Endothelial cell of umbilical vein (primary cell): ENCODE data around the gene TOMM6. TPM values are rescaled to one million over a fixed set of nuclear protein-coding genes. Genes with fewer than 3 reads are reported as not detected.

Experiments
- BruUV-seq: library from RNA; stranded (reverse); fragments of 400-500 nt; replicated peaks from 2 replicates; lab custom pipeline; 2021; lab: Mats Ljungman, UMichigan
- CTCF ChIA-PET: fragments of 300-600, 350-600 bp; sonication (Branson Sonifier 250); formaldehyde crosslinking; loops from one replicate; lab custom pipeline; 2021; ENCODE audit warnings: antibody characterized with exemption, inconsistent platforms; lab: Charles Lee
- POLR2A ChIA-PET: fragments of 300-600, 350-600 bp; sonication (Branson Sonifier 250); formaldehyde crosslinking; loops from one replicate; lab custom pipeline; 2021; ENCODE audit warnings: antibody characterized with exemption, inconsistent platforms; lab: Charles Lee
- DNase-seq: peaks from one replicate; pipeline ENCODE4 v3.0.0-alpha.2; 2011; ENCODE audit warnings: low read depth, low spot score
- FAIRE-seq: peaks from 2 replicates; lab custom pipeline; 2011; peaks lifted over from hg19 to GRCh38; lab: Jason Lieb, UNC
- H2AFZ ChIP-seq: 2 replicates; pipeline ENCODE4 v1.6.0; 2012; ENCODE audit warnings: low read depth, low read length, control low read depth, inconsistent platforms
- H3K27ac ChIP-seq: 2 replicates; pipeline ENCODE4 v1.5.1; 2011; ENCODE audit warnings: low read depth, mild to moderate bottlenecking, control low read depth, low read length, moderate library complexity; ENCODE audit not compliant: insufficient read depth
- H3K27me3 ChIP-seq, 2 experiments: 2 replicates each; pipeline versions ENCODE4 v1.6.0 to v1.6.1; 2011; ENCODE audit warnings: low read length in 2 of 2, mixed read lengths in 1 of 2; ENCODE audit not compliant: control insufficient read depth in 2 of 2, insufficient read depth in 2 of 2
- H3K36me3 ChIP-seq, 2 experiments: 2 replicates in 1 of 2; 3 replicates in 1 of 2; pipeline ENCODE4 v1.5.1; 2011; ENCODE audit warnings: low read length in 2 of 2, mild to moderate bottlenecking in 1 of 2, moderate library complexity in 1 of 2; ENCODE audit not compliant: control insufficient read depth in 2 of 2, insufficient read depth in 2 of 2; ENCODE audit errors: extremely low read depth in 1 of 2
- H3K4me1 ChIP-seq: 3 replicates; pipeline ENCODE4 v1.5.1; 2011; ENCODE audit warnings: mild to moderate bottlenecking, low read length; ENCODE audit not compliant: control insufficient read depth, insufficient read depth; ENCODE audit errors: extremely low read depth
- H3K4me2 ChIP-seq: 2 replicates; pipeline ENCODE4 v1.6.1; 2011; ENCODE audit warnings: low read length, control low read depth, mixed read lengths; ENCODE audit not compliant: insufficient read depth
- H3K4me3 ChIP-seq, 3 experiments: fragments of 200-600 bp in 1 of 3; sonication (generic), shearing (Covaris generic) in 1 of 3; replicated peaks in 1 of 3; 2 replicates each; pipeline ENCODE4 v1.5.1; 2011 to 2016; ENCODE audit warnings: control low read depth in 3 of 3, low read length in 3 of 3, mild to moderate bottlenecking in 2 of 3, inconsistent platforms in 1 of 3, low read depth in 1 of 3, moderate library complexity in 1 of 3; ENCODE audit not compliant: insufficient read depth in 1 of 3
- H3K79me2 ChIP-seq: 2 replicates; pipeline ENCODE4 v1.6.0; 2012; ENCODE audit warnings: low read length, inconsistent platforms; ENCODE audit not compliant: control insufficient read depth, insufficient read depth
- H3K9ac ChIP-seq: replicated peaks from 2 replicates; pipeline ENCODE3; 2011; ENCODE audit warnings: low read length, control low read depth; ENCODE audit not compliant: insufficient read depth; ENCODE audit errors: extremely low read depth
- H3K9me1 ChIP-seq: replicated peaks from 3 replicates; pipeline ENCODE4 v1.6.0; 2011; ENCODE audit warnings: mild to moderate bottlenecking, low read length; ENCODE audit not compliant: control insufficient read depth, insufficient read depth; ENCODE audit errors: extremely low read depth
- H3K9me3 ChIP-seq: replicated peaks from 2 replicates; pipeline ENCODE4 v1.5.1; 2012; ENCODE audit warnings: low read length, inconsistent platforms; ENCODE audit not compliant: control insufficient read depth, insufficient read depth
- H4K20me1 ChIP-seq: replicated peaks from 2 replicates; pipeline ENCODE3; 2011; ENCODE audit warnings: mild to moderate bottlenecking, low read length; ENCODE audit not compliant: control insufficient read depth, insufficient read depth; ENCODE audit errors: extremely low read depth
- EZH2 ChIP-seq: IDR thresholded peaks from 2 replicates; pipeline ENCODE4 v1.6.1; 2012; ENCODE audit warnings: borderline replicate concordance, low read depth, mild to moderate bottlenecking, moderate library complexity, low read length, inconsistent platforms; ENCODE audit not compliant: severe bottlenecking
- FOS ChIP-seq: IDR thresholded peaks from 2 replicates; pipeline ENCODE4 v1.6.1; 2011; ENCODE audit warnings: mild to moderate bottlenecking, low read length, moderate library complexity, borderline replicate concordance; ENCODE audit not compliant: insufficient read depth
- GATA2 ChIP-seq: IDR thresholded peaks from 2 replicates; pipeline ENCODE4 v1.7.0; 2011; ENCODE audit warnings: low read depth, mild to moderate bottlenecking, moderate library complexity, mixed read lengths, low read length; ENCODE audit not compliant: insufficient read length, insufficient read depth
- JUN ChIP-seq: IDR thresholded peaks from 2 replicates; pipeline ENCODE4 v1.6.1; 2011; ENCODE audit warnings: borderline replicate concordance, low read depth; ENCODE audit not compliant: insufficient read length, insufficient read depth
- MYC ChIP-seq: IDR thresholded peaks from one replicate; pipeline ENCODE4 v1.6.1; 2011; ENCODE audit warnings: mild to moderate bottlenecking, low read depth, low read length
- POLR2A ChIP-seq: IDR thresholded peaks from 2 replicates; pipeline ENCODE4 v1.6.1; 2012; ENCODE audit warnings: low read depth, mild to moderate bottlenecking, control low read depth, low read length
- POLR2AphosphoS5 ChIP-seq: IDR thresholded peaks from 2 replicates; pipeline ENCODE4 v1.6.1; 2012; ENCODE audit warnings: low read depth, mild to moderate bottlenecking, control low read depth, low read length, moderate library complexity; ENCODE audit not compliant: insufficient read depth
- dilution Hi-C: fragments of 300-500 bp; cut with MboI; formaldehyde crosslinking; loops from one replicate; pipeline ENCODE4 v1.15.0; 2019; ENCODE audit warnings: low sequenced_read_pairs; ENCODE audit not compliant: extremely low pct_ligation_motif_present
- intact Hi-C: fragments of 100-400 bp; cut with micrococcal nuclease; formaldehyde crosslinking; loops from one replicate; pipeline ENCODE4 v1.10.0; 2022
- polyA plus RNA-seq, 4 experiments: library from polyadenylated mRNA; depleted of rRNA in 3 of 4; stranded (reverse) in 3 of 4; unstranded in 1 of 4; fragments of >200 nt; gene quantifications; 2 replicates each; pipeline versions ENCODE4 v1.2.1 to v1.2.3, GENCODE V29; 2011 to 2012; ENCODE audit warnings: missing spikeins in 1 of 4
- total RNA-seq: library from RNA; stranded (reverse); gene quantifications from 2 replicates; pipeline ENCODE4 v1.2.3, GENCODE V29; 2021
- TF ChIP-seq, protein P1 (sequence below): IDR thresholded peaks from 2 replicates; pipeline ENCODE4 v1.6.1; 2011; ENCODE audit not compliant: insufficient read depth, insufficient read length
- TF ChIP-seq, protein P2 (sequence below), 2 donors: IDR thresholded peaks; 1 replicate in 1 of 2; 2 replicates in 1 of 2; pipeline ENCODE4 v1.5.1; 2011; ENCODE audit warnings: low read length in 2 of 2, mild to moderate bottlenecking in 2 of 2, moderate library complexity in 2 of 2, control low read depth in 1 of 2, inconsistent platforms in 1 of 2, low read depth in 1 of 2; ENCODE audit not compliant: insufficient read depth in 1 of 2; ENCODE audit errors: extremely low read depth in 1 of 2

Gene TOMM6
- total and polyA plus RNA-seq, 2 donors (not counting 3 experiments of a cell fraction or from before 2014, with no cell fraction given): 233 to 527 TPM

DNA sequence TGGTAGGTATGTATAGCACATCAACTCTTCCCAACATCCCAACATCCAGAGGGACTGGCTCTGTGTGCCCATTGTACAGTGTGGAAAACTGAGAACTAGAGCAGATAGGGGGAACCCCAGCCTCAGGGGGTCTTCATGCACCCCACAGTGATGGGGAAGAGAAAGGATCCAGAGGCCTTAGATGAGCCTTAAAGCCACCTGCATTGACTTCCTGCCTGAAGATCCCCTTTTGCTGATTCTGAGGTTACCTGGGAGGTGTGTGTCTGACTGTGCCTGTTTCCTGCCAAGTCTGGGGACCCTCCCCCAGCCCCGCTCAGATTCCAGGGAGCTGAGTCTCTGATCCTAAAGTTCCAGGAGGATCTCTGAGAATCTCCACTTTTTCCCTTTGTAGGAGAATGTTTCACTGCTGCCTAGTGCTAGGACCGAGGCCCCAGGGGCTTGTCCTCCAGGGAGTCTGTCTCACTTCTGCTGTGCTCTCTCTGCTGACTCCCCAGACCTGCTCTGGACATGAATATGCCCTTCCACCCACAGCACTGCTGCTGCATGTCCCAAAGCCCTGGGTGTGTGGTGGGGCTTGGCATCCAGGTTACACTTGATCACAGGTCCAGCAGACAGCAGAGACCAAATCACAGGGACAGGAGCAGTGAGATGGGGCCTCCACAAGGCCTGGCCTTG, 27.5 kb upstream of the TOMM6 start:
- H3K9me1 ChIP-seq: no peaks in the 10 kb centered on the region
- no peak overlapping the region for H3K9ac ChIP-seq
- no peak overlapping the region for H3K4me2 ChIP-seq
- no peaks in the 10 kb centered on the region for H3K9me3 ChIP-seq
- no peak overlapping the region for H3K4me3 ChIP-seq
- dilution Hi-C loops: no loop called here
- no peak overlapping the region for H2AFZ ChIP-seq
- POLR2A ChIA-PET: no interaction called here
- DNase-seq (no peak), FAIRE-seq (no peak)
- CTCF ChIA-PET: no interaction called here
- TF ChIP-seq, protein P1, sequence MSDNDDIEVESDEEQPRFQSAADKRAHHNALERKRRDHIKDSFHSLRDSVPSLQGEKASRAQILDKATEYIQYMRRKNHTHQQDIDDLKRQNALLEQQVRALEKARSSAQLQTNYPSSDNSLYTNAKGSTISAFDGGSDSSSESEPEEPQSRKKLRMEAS: no peak
- TF ChIP-seq, protein P2, sequence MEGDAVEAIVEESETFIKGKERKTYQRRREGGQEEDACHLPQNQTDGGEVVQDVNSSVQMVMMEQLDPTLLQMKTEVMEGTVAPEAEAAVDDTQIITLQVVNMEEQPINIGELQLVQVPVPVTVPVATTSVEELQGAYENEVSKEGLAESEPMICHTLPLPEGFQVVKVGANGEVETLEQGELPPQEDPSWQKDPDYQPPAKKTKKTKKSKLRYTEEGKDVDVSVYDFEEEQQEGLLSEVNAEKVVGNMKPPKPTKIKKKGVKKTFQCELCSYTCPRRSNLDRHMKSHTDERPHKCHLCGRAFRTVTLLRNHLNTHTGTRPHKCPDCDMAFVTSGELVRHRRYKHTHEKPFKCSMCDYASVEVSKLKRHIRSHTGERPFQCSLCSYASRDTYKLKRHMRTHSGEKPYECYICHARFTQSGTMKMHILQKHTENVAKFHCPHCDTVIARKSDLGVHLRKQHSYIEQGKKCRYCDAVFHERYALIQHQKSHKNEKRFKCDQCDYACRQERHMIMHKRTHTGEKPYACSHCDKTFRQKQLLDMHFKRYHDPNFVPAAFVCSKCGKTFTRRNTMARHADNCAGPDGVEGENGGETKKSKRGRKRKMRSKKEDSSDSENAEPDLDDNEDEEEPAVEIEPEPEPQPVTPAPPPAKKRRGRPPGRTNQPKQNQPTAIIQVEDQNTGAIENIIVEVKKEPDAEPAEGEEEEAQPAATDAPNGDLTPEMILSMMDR (IDR thresholded peaks at IDR 0.05; ENCODE audit: extremely low read depth in 1 of 2, insufficient read depth in 1 of 2, low read depth in 1 of 2, low read length in 2 of 2): no peak
- TF ChIP-seq POLR2AphosphoS5 (no peak), MYC (no peak), EZH2 (no peak), GATA2 (no peak), JUN (no peak), FOS (no peak), POLR2A (no peak)
- intact Hi-C loops: no loop called here
- H3K79me2 ChIP-seq: no peaks in the 10 kb centered on the region
- no peaks in the 10 kb centered on the region for H4K20me1 ChIP-seq
- H3K4me1 ChIP-seq: peaks cover 4% of the 10 kb centered on the region
- no TSS peak for BruUV-seq
- H3K27me3 ChIP-seq: no peaks in the 10 kb centered on the region
- no peaks in the 10 kb centered on the region for H3K36me3 ChIP-seq
- no peak overlapping the region for H3K27ac ChIP-seq
